H1 (cell line): ENCODE results near the gene LRRC27. TPM values are rescaled to one million over a fixed set of nuclear protein-coding genes. Genes with fewer than 3 reads are reported as not detected.

Experiments
- RBBP5 ChIP-seq: IDR thresholded peaks from 2 replicates; pipeline ENCODE4 v1.7.1; 2012; ENCODE audit warnings: low read depth, mild to moderate bottlenecking, inconsistent platforms, low read length, moderate library complexity, borderline replicate concordance
- TEAD4 ChIP-seq: IDR thresholded peaks from 2 replicates; pipeline ENCODE4 v1.6.1; 2012; ENCODE audit warnings: low read depth, low read length, inconsistent platforms, mixed read lengths
- polyA plus RNA-seq, 7 experiments: library from polyadenylated mRNA; depleted of rRNA in 3 of 7; stranded (reverse) in 5 of 7; unstranded in 2 of 7; fragments of >200 nt in 5 of 7; fragments of 200-250 nt in 2 of 7; gene quantifications; 1 replicate in 5 of 7; 2 replicates in 1 of 7; 4 replicates in 1 of 7; pipeline versions ENCODE4 v1.2.1 to v1.2.3, GENCODE V29; 2011 to 2013; ENCODE audit warnings: missing spikeins in 2 of 7, mixed read lengths in 2 of 7
- total RNA-seq: library from RNA; stranded (reverse); fragmentation: NEBNext Ultra II Directional; extraction: Animal tissue kit (Norgen Biotek cat#: 25700); gene quantifications from 2 replicates; pipeline ENCODE4 v1.2.1, GENCODE V29; 2021
- TF ChIP-seq, protein P1 (sequence below), 3 experiments: IDR thresholded peaks; 1 replicate in 2 of 3; 2 replicates in 1 of 3; pipeline versions ENCODE4 v1.5.1 to v1.6.1; 2011; ENCODE audit warnings: low read length in 3 of 3, mild to moderate bottlenecking in 3 of 3, inconsistent platforms in 2 of 3, low read depth in 1 of 3, moderate library complexity in 1 of 3; ENCODE audit not compliant: insufficient read depth in 1 of 3; ENCODE audit errors: control extremely low read depth in 1 of 3

The LRRC27 gene
- total and polyA plus RNA-seq, 2 of the 8 experiments (the other 6 are each of a cell fraction or from before 2014, with no cell fraction given), result 1.2 to 3.8 TPM

DNA sequence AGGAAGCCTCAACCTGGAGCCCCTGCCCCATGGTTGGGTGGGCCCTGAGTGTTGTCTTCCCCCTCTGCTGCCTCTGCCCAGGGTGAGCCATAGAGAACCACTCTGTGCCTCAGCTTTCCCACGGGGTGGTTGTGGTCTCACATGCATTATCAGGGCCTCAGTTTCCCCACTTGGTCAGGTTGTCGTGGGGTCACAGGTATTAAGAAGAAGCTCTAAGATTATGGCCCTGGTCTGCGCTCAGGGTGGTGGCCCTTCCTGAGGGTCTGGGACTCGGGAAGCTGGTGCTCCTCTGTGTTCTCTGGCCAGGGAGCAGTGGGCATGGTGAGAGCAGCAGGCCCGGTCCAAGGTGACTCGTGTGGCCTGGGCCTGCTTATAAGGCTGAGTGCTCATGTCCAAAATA lies 17.8 kb downstream of the LRRC27 start (continued):
- TF ChIP-seq TEAD4 (no peak), RBBP5 (no peak)
- TF ChIP-seq, protein P1, sequence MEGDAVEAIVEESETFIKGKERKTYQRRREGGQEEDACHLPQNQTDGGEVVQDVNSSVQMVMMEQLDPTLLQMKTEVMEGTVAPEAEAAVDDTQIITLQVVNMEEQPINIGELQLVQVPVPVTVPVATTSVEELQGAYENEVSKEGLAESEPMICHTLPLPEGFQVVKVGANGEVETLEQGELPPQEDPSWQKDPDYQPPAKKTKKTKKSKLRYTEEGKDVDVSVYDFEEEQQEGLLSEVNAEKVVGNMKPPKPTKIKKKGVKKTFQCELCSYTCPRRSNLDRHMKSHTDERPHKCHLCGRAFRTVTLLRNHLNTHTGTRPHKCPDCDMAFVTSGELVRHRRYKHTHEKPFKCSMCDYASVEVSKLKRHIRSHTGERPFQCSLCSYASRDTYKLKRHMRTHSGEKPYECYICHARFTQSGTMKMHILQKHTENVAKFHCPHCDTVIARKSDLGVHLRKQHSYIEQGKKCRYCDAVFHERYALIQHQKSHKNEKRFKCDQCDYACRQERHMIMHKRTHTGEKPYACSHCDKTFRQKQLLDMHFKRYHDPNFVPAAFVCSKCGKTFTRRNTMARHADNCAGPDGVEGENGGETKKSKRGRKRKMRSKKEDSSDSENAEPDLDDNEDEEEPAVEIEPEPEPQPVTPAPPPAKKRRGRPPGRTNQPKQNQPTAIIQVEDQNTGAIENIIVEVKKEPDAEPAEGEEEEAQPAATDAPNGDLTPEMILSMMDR (IDR thresholded peaks at IDR 0.05; ENCODE audit: control extremely low read depth in 1 of 3, insufficient read depth in 1 of 3, low read depth in 1 of 3, low read length in 3 of 3), result no peak
